Thymus (tissue), 2 donors: Measurements from ENCODE around the gene VCPKMT. TPM values are rescaled to one million over a fixed set of nuclear protein-coding genes. Genes with fewer than 3 reads are reported as not detected.

Experiments
- polyA plus RNA-seq: library from polyadenylated mRNA; stranded (reverse); fragments of 200-250 nt; gene quantifications from one replicate; pipeline ENCODE4 v1.2.3, GENCODE V29; 2013
- total RNA-seq: library from RNA; stranded (reverse); fragments of 120-200 nt; gene quantifications from one replicate; pipeline ENCODE4 v1.2.4, GENCODE V29; 2013
- donor health status: healthy.

VCPKMT gene
- total and polyA plus RNA-seq, 2 donors: 10.5 to 48.3 TPM

Other genes with a start within 250 kb of the VCPKMT start
- gene ARF6, start 223.5 kb downstream of the VCPKMT start, total RNA-seq: 34.8 TPM
- gene ARF6, start 223.5 kb downstream of the VCPKMT start, polyA plus RNA-seq: 72.0 TPM
- 11.5 TPM for gene SOS2, start 115.0 kb upstream of the VCPKMT start, total RNA-seq
- gene SOS2, start 115.0 kb upstream of the VCPKMT start, polyA plus RNA-seq: 15.4 TPM
- gene L2HGDH, start 195.7 kb upstream of the VCPKMT start, total RNA-seq: 5.1 TPM
- 1.7 TPM for gene L2HGDH, start 195.7 kb upstream of the VCPKMT start, polyA plus RNA-seq
- 5.2 TPM for gene DMAC2L, start 195.8 kb upstream of the VCPKMT start, total RNA-seq
- gene DMAC2L, start 195.8 kb upstream of the VCPKMT start, polyA plus RNA-seq: 22.2 TPM